IPS DF 19.7 (cell line): ENCODE results near the gene JMY.
"Not testable (repeated sequence)": the region's sequence is repeated elsewhere in the genome, so short reads cannot be mapped to it uniquely, and the experiment has no call there.

ENCODE experiments used
- DNase-seq: peaks from one replicate; pipeline ENCODE4 v3.0.0-alpha.2; 2013; ENCODE audit warnings: low read depth, low spot score

Gene JMY

GRCh38 chr5:79236970-79237739 lies 1.2 kb downstream of the JMY start:
- no peak for DNase-seq

GRCh38 chr5:79237740-79238560 lies 2.0 kb downstream of the JMY start:
- no peak for DNase-seq

- DNase-seq: no peak
Observed at GRCh38 chr5:79240561-79240960, 4.6 kb downstream of the JMY start.

- DNase-seq: no peak
Observed at GRCh38 chr5:79241535-79241979, 5.6 kb downstream of the JMY start.

GRCh38 chr5:79242242-79243039 lies 6.5 kb downstream of the JMY start:
- no peak for DNase-seq

- DNase-seq: no peak
Observed at GRCh38 chr5:79243224-79243623, 7.3 kb downstream of the JMY start.

- DNase-seq: not testable (repeated sequence)
Observed at GRCh38 chr5:79254067-79254466, 18.1 kb downstream of the JMY start.

- DNase-seq: peak; percentile 69
Observed at GRCh38 chr5:79255786-79256557, 20.0 kb downstream of the JMY start.

GRCh38 chr5:79256563-79256962 lies 20.6 kb downstream of the JMY start:
- DNase-seq: no peak

- no peak for DNase-seq
Observed at GRCh38 chr5:79257314-79257713, 21.4 kb downstream of the JMY start.

GRCh38 chr5:79258801-79259200 lies 22.9 kb downstream of the JMY start:
- no peak for DNase-seq

GRCh38 chr5:79259383-79259782 lies 23.5 kb downstream of the JMY start:
- DNase-seq: no peak

GRCh38 chr5:79259810-79260209 lies 23.9 kb downstream of the JMY start:
- no peak for DNase-seq

- no peak for DNase-seq
Observed at GRCh38 chr5:79261897-79262296, 26.0 kb downstream of the JMY start.

- DNase-seq: no peak
Observed at GRCh38 chr5:79263290-79263689, 27.4 kb downstream of the JMY start.

GRCh38 chr5:79267180-79267579 lies 31.2 kb downstream of the JMY start:
- DNase-seq: no peak

GRCh38 chr5:79269733-79270166 lies 33.8 kb downstream of the JMY start:
- DNase-seq: no peak

GRCh38 chr5:79273341-79273740 lies 37.4 kb downstream of the JMY start:
- DNase-seq: no peak

GRCh38 chr5:79284846-79285245 lies 48.9 kb downstream of the JMY start:
- no peak for DNase-seq

- DNase-seq: no peak
Observed at GRCh38 chr5:79285285-79285684, 49.4 kb downstream of the JMY start.

- DNase-seq: no peak
Observed at GRCh38 chr5:79285833-79286232, 49.9 kb downstream of the JMY start.
